ENCODE measurements around the gene MRPL45. TPM values are rescaled to one million over a fixed set of nuclear protein-coding genes. Genes with fewer than 3 reads are reported as not detected.

The MRPL45 gene
- total and polyA plus RNA-seq, 7 donors, result 31.2 to 41.0 (median 35.8) TPM

GRCh38 chr17:38350035-38350434 lies 53.1 kb downstream of the MRPL45 start:
- Histone ChIP-seq H3K27me3 (no peaks in the 10 kb centered on the region), H3K36me3 (no peaks in the 10 kb centered on the region), H3K4me1 (peaks cover 0 to 27% (median 24%) of the 10 kb centered on the region in 4 donors), H3K27ac (peak overlapping the region in 2 of 4 donors; percentile 57 to 61), H3K9me3 (no peaks in the 10 kb centered on the region), H3K4me3 (no peak overlapping the region)
- intact Hi-C loops (cut with DNase I), result loop anchor here (5.0 to 10.0 kb wide), 3 partner anchors 137 to 315 kb away; partner anchors contain the start of gene SRCIN1
- no peak for DNase-seq
- 96 to 98% methylated on average over 2 of the region's 2 CpGs for WGBS, 2 donors
- no peak for TF ChIP-seq POLR2AphosphoS5 (IDR thresholded peaks at IDR 0.05)

DNA sequence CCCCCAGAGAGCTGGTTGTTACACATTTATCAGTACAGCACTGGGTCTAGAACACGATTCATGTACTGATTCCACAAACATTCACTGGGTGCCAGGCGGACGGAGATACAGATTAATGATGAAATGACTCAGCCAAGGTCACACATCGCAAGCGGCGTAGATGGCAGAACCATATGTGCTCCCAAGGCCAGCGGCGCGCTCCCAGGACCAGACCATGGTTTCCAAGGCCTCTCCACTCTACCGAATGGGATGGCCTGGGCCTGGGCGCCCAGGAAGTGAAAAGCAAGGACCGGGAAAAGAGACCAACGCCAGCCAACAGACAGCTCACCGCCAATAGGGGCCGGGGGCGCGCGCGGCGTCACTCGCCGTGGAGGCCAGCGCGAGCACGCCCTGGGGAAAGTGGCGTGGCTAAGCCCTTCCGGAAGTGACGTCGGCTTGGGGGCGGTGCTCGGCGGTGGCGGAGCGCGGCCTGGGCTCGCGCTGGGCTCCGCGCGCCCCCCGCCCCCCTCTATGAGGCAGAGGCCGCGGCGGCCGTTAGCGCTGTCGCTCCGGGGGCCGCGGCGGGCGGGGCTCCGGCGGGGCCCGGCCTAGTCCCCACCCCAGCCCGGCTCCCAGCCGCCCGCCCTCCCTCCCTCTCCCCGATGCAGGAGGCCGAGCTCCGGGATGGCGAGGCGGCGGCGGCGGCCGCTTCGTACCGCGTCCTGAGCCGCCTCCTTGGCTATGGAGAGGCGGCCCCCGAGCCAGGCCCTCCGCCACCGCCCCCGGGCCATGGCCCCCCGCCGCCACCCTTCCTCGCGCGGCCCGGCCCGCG lies 54.6 kb downstream of the MRPL45 start, which contains the start of gene SOCS7:
Gene SOCS7 (plus strand): TSS at position 433 of the 811 bp plus-strand sequence. CDS start 209 bp downstream, at position 642.
- Histone ChIP-seq H3K4me3 (peak within 1 kb of the TSS; percentile 60 to 90 (median 85)), H3K27me3 (no peaks in the 10 kb centered on the region), H3K36me3 (no peaks in the 10 kb centered on the region), H3K9me3 (no peaks in the 10 kb centered on the region), H3K4me1 (peaks cover 0 to 43% (median 40%) of the 10 kb centered on the region in 4 donors), H3K27ac (peak within 1 kb of the TSS; percentile 87 to 94 (median 90))
- intact Hi-C loops (cut with DNase I), result loop anchor here (5.0 to 10.0 kb wide), 3 partner anchors 136 to 313 kb away; partner anchors contain the start of gene SRCIN1
- peak; percentile 95 for DNase-seq
- peak; percentile 56 to 80 (median 68) for TF ChIP-seq POLR2AphosphoS5 (IDR thresholded peaks at IDR 0.05)
- TF ChIP-seq POLR2A (IDR thresholded peaks at IDR 0.05), result peak; percentile 31 to 37
- TF ChIP-seq EP300 (IDR thresholded peaks at IDR 0.05), result no peak
- TF ChIP-seq, protein P1, sequence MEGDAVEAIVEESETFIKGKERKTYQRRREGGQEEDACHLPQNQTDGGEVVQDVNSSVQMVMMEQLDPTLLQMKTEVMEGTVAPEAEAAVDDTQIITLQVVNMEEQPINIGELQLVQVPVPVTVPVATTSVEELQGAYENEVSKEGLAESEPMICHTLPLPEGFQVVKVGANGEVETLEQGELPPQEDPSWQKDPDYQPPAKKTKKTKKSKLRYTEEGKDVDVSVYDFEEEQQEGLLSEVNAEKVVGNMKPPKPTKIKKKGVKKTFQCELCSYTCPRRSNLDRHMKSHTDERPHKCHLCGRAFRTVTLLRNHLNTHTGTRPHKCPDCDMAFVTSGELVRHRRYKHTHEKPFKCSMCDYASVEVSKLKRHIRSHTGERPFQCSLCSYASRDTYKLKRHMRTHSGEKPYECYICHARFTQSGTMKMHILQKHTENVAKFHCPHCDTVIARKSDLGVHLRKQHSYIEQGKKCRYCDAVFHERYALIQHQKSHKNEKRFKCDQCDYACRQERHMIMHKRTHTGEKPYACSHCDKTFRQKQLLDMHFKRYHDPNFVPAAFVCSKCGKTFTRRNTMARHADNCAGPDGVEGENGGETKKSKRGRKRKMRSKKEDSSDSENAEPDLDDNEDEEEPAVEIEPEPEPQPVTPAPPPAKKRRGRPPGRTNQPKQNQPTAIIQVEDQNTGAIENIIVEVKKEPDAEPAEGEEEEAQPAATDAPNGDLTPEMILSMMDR (IDR thresholded peaks at IDR 0.05), result no peak
- WGBS, 2 donors, result 3 to 4% methylated on average over 84 of the region's 84 CpGs

DNA sequence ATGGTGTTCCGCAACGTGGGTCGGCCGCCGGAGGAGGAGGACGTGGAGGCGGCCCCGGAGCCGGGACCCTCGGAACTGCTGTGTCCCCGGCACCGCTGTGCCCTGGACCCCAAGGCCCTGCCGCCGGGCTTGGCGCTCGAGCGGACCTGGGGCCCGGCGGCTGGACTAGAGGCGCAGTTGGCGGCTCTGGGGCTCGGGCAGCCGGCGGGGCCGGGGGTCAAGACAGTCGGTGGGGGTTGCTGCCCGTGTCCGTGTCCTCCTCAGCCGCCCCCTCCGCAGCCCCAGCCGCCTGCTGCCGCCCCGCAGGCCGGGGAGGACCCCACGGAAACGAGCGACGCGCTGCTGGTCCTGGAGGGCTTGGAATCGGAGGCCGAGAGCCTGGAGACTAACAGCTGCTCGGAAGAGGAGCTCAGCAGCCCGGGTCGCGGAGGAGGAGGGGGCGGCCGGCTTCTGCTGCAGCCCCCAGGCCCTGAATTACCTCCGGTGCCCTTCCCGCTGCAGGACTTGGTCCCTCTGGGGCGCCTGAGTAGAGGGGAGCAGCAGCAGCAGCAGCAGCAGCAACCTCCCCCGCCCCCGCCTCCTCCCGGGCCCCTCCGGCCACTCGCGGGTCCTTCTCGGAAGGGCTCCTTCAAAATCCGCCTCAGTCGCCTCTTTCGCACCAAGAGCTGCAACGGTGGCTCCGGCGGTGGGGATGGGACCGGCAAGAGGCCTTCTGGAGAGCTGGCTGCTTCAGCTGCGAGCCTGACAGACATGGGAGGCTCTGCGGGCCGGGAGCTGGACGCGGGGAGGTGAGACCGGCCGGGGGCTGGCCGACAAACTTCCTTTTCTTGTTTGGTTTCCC lies 55.5 kb downstream of the MRPL45 start:
- no peaks in the 10 kb centered on the region for H3K36me3 ChIP-seq
- DNase-seq, result no peak
- peak overlapping the region; percentile 87 to 94 (median 90) for H3K27ac ChIP-seq

DNA sequence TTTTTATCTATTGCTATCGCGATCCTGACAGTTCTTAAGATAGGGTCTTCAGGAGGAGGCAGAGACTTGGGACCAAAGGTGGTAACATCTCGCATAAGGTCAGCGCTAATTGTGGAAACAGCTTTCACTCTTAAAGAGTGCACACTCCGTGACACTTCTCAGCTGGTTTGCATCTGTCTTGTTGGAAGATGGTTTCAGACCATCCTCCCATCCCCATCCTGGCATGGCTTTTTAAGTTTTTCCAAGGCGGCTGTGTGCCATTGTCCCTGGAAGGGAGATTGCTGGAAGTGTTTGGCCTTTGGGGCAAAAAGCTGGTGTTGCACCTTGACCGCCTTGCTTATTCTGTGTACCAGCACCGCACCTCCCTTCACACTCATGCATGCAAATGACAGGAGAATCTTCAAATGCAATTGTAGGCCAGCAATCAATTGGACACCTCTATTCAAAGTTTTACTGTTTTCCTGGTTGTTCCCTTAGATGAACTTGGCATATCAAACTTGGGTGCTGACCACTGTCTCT lies 56.2 kb downstream of the MRPL45 start:
- 12 to 19% methylated on average over 8 of the region's 8 CpGs for WGBS, 2 donors
- Histone ChIP-seq H3K4me3 (peak overlapping the region; percentile 60 to 90 (median 85)), H3K9me3 (no peaks in the 10 kb centered on the region), H3K4me1 (peaks cover 0 to 58% (median 55%) of the 10 kb centered on the region in 4 donors), H3K36me3 (no peaks in the 10 kb centered on the region), H3K27me3 (no peaks in the 10 kb centered on the region), H3K27ac (peak overlapping the region; percentile 87 to 94 (median 90))
- no peak for DNase-seq
- intact Hi-C loops (cut with DNase I), result loop anchor here (5.0 to 10.0 kb wide), 3 partner anchors 134 to 312 kb away; partner anchors contain the start of gene SRCIN1
- TF ChIP-seq POLR2AphosphoS5 (IDR thresholded peaks at IDR 0.05), result no peak
- TF ChIP-seq POLR2A (IDR thresholded peaks at IDR 0.05), result no peak
- TF ChIP-seq EP300 (IDR thresholded peaks at IDR 0.05), result no peak
- TF ChIP-seq, protein P1 (IDR thresholded peaks at IDR 0.05), result no peak

More for the DNA sequence above, 55.5 kb downstream of the MRPL45 start:
- peaks cover 0 to 51% (median 48%) of the 10 kb centered on the region in 4 donors for H3K4me1 ChIP-seq
- WGBS, 2 donors, result 0 to 1% methylated on average over 72 of the region's 72 CpGs
- intact Hi-C loops (cut with DNase I), result loop anchor here (5.0 to 10.0 kb wide), 3 partner anchors 135 to 312 kb away; partner anchors contain the start of gene SRCIN1
- H3K27me3 ChIP-seq, result no peaks in the 10 kb centered on the region
- H3K9me3 ChIP-seq, result no peaks in the 10 kb centered on the region
- TF ChIP-seq EP300 (IDR thresholded peaks at IDR 0.05) (no peak), POLR2AphosphoS5 (IDR thresholded peaks at IDR 0.05) (no peak), POLR2A (IDR thresholded peaks at IDR 0.05) (no peak)
- TF ChIP-seq, protein P1 (IDR thresholded peaks at IDR 0.05), result no peak
- H3K4me3 ChIP-seq, result peak overlapping the region; percentile 60 to 90 (median 85)

All from sigmoid colon (tissue), 7 donors.